ENCODE measurements around the gene C19orf73.
"Not testable (repeated sequence)": the region's sequence is repeated elsewhere in the genome, so short reads cannot be mapped to it uniquely, and the experiment has no call there.

The C19orf73 gene

GRCh38 chr19:49129238-49129583 is 10.3 kb upstream of the C19orf73 start:
- in situ Hi-C loops (cut with MboI; ENCODE audit: low pct_unique_long_range_greater_than_20kb, low sequenced_read_pairs, unreplicated experiment): no loop called here
- TF ChIP-seq, protein P1, sequence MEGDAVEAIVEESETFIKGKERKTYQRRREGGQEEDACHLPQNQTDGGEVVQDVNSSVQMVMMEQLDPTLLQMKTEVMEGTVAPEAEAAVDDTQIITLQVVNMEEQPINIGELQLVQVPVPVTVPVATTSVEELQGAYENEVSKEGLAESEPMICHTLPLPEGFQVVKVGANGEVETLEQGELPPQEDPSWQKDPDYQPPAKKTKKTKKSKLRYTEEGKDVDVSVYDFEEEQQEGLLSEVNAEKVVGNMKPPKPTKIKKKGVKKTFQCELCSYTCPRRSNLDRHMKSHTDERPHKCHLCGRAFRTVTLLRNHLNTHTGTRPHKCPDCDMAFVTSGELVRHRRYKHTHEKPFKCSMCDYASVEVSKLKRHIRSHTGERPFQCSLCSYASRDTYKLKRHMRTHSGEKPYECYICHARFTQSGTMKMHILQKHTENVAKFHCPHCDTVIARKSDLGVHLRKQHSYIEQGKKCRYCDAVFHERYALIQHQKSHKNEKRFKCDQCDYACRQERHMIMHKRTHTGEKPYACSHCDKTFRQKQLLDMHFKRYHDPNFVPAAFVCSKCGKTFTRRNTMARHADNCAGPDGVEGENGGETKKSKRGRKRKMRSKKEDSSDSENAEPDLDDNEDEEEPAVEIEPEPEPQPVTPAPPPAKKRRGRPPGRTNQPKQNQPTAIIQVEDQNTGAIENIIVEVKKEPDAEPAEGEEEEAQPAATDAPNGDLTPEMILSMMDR (IDR thresholded peaks at IDR 0.05; ENCODE audit: extremely low read depth, insufficient read depth, missing control alignments): no peak
- no peak for DNase-seq (ENCODE audit: low spot score)

DNA sequence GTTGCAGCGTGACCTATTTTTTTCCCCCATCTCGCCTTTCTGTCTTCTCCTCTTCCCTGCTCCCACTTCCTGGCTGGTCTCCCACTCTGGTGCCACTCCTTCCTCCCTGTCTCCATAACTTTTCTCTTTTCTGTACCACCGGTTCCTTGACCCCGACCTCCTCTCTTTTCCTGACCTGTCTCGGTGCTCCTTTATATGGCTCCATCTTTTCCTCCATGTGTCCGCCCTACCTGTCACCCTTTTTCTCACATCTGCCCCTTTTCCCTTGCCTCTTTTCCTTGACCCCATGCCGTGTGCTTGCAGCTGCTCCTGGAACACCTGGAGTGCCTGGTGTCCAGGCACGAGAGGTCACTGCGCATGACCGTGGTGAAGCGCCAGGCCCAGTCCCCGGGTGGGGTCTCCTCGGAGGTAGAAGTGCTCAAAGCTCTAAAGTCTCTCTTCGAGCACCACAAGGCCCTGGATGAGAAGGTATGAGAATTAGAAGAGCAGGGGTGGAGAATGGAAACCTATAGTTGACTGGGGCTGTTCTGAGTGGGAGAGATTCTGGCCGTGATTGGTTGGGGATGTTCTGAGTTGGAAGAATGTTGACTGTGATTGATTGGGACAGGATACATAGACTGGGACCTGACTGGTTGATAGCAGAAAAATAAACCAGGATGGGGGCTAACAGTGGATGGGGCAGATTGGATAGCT is 9.7 kb upstream of the C19orf73 start:
- TF ChIP-seq, protein P1 (IDR thresholded peaks at IDR 0.05; ENCODE audit: extremely low read depth, insufficient read depth, missing control alignments): no peak
- no peak for DNase-seq (ENCODE audit: low spot score)
- in situ Hi-C loops (cut with MboI; ENCODE audit: low pct_unique_long_range_greater_than_20kb, low sequenced_read_pairs, unreplicated experiment): no loop called here

- peak; percentile 100 for DNase-seq (ENCODE audit: low spot score)
- TF ChIP-seq, protein P1 (IDR thresholded peaks at IDR 0.05; ENCODE audit: extremely low read depth, insufficient read depth, missing control alignments): peak; percentile 10
- in situ Hi-C loops (cut with MboI; ENCODE audit: low pct_unique_long_range_greater_than_20kb, low sequenced_read_pairs, unreplicated experiment): no loop called here
Measured at GRCh38 chr19:49127674-49128544, 9.0 kb upstream of the C19orf73 start.

DNA sequence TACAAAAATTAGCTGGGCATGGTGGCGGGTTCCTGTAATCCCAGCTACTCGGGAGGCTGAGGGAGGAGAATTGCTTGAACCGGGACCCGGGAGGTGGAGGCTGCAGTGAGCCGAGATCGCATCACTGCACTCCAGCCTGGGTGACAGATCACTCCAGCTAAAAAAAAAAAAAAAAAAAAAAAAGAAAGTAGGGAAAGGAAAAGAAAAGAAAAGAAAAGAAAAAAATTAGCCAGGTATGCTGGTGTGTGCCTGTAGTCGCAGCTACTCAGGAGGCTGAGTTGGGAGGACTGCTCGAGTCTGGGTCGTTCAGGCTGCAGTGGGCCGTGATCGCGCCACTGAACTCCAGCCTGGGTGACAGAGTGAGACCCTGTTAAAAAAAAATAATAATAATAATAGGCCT is 8.3 kb upstream of the C19orf73 start:
- in situ Hi-C loops (cut with MboI; ENCODE audit: low pct_unique_long_range_greater_than_20kb, low sequenced_read_pairs, unreplicated experiment); DNase-seq (ENCODE audit: low spot score): not testable (repeated sequence)

DNA sequence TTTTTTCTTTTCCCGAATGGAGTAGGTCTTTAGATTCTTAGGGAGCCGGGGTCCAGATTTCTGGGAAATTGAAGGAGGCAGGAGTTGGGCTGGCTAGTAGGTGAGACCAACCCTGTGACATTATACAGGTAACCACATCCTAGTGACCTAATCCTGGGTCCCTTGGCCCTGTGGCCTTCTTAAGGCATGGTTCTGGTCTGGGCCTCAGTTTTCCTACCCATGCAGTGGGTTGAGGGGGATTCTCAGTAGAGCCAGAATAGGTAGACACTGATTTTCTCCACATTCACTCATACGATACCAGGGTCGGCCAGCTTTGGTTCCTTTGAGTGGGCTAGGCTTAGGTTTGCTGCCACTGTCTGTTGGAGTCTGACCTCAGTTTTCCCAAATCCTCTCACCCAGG is 7.6 kb upstream of the C19orf73 start:
- DNase-seq (ENCODE audit: low spot score): no peak
- TF ChIP-seq, protein P1 (IDR thresholded peaks at IDR 0.05; ENCODE audit: extremely low read depth, insufficient read depth, missing control alignments): no peak
- in situ Hi-C loops (cut with MboI; ENCODE audit: low pct_unique_long_range_greater_than_20kb, low sequenced_read_pairs, unreplicated experiment): no loop called here

DNA sequence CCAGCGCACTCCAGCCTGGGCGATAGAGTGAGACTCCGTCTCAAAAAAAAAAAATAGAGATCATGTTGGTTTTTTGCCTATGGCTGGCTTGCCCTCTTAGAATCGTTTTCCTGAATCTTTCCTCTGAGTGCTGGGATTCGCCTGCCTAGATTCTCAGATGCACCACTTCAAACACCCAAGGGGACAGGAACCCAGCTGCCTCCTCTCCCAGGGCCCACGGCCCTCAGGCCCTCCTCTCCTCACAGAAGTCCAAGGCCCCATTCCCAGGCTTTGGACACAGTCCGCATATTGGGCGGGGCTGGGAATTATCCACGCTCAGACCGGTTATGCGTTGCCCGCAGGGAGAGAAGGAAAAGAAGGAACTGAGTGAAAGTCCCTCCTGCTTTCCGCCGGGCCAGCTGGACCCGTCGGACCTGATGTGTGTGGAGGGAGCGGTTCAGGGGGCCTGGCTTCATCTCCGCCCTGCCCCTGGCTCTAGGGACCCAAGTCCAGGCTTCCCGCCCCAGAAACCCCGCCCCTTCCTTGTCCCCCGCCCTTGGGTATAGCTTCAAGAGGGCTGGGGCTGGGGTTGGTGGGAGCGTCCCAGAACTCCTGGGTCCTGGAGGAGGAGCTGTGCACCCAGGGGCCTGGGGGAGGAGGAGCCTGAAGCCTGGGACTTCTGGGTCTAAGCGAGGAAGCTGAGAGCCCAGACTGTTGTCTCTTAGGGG is 6.2 kb upstream of the C19orf73 start:
- TF ChIP-seq, protein P1 (IDR thresholded peaks at IDR 0.05; ENCODE audit: extremely low read depth, insufficient read depth, missing control alignments): no peak
- DNase-seq (ENCODE audit: low spot score): no peak
- in situ Hi-C loops (cut with MboI; ENCODE audit: low pct_unique_long_range_greater_than_20kb, low sequenced_read_pairs, unreplicated experiment): no loop called here

DNA sequence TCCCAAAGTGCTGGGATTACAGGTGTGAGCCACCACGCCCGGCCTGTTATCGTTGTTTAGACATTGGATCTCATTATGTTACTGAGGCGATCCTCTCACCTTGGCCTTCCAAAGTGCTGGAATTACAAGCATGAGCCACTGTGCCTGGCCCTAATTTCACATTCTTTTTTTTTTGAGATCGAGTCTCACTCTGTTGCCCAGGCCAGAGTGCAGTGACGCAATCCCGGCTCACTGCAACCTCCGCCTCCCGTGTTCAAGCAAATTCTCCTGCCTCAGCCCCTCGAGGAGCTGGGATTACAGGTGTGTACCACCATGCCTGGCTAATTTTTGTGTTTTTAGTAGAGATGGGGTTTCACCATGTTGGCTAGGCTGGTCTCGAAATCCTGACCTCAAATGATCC is 4.3 kb upstream of the C19orf73 start:
- in situ Hi-C loops (cut with MboI; ENCODE audit: low pct_unique_long_range_greater_than_20kb, low sequenced_read_pairs, unreplicated experiment); DNase-seq (ENCODE audit: low spot score): not testable (repeated sequence)

DNA sequence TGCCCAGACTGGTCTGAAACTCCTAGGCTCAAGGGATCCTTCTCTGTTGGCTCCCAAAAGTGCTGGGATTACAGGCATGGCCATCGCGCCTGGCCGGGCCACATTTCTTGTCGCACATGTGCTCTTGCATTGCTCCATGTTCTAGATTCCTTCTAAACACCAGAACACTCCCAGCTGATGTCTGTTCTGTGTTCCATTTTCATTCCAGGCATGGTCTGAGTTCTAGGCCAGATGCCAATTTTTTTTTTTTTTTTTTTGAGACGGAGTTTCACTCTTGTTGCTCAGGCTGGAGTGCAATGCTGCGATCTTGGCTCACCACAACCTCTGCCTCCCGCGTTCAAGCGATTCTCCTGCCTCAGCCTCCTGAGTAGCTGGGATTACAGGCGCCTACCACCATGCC is 2.9 kb upstream of the C19orf73 start:
- DNase-seq (ENCODE audit: low spot score); in situ Hi-C loops (cut with MboI; ENCODE audit: low pct_unique_long_range_greater_than_20kb, low sequenced_read_pairs, unreplicated experiment): not testable (repeated sequence)
